PFSK-1 (cell line): ENCODE data around the gene MLXIPL.

Source experiments
- FOXP2 ChIP-seq: optimal IDR thresholded peaks from 2 replicates; pipeline ENCODE3; 2011; ENCODE audit warnings: borderline replicate concordance, control low read depth, inconsistent platforms; ENCODE audit not compliant: insufficient read depth; ENCODE audit errors: extremely low read length, extremely low read depth
- POLR2AphosphoS5 ChIP-seq: IDR thresholded peaks from 2 replicates; pipeline ENCODE4 v1.6.1; 2012; ENCODE audit warnings: low read depth, mild to moderate bottlenecking, control low read depth, low read length, moderate library complexity
- REST ChIP-seq, 2 experiments: IDR thresholded peaks; 2 replicates each; pipeline versions ENCODE4 v1.6.1 to v1.8.0; 2011 to 2012; ENCODE audit warnings: low read depth in 2 of 2, low read length in 2 of 2, control low read depth in 1 of 2, inconsistent platforms in 1 of 2, mild to moderate bottlenecking in 1 of 2, moderate library complexity in 1 of 2; ENCODE audit not compliant: insufficient read depth in 1 of 2
- SIN3A ChIP-seq: IDR thresholded peaks from 2 replicates; pipeline ENCODE4 v1.6.1; 2012; ENCODE audit warnings: mild to moderate bottlenecking, low read length, moderate library complexity, borderline replicate concordance; ENCODE audit not compliant: insufficient read depth
- TAF1 ChIP-seq: IDR thresholded peaks from 2 replicates; pipeline ENCODE4 v1.6.1; 2012; ENCODE audit warnings: low read length, control low read depth, borderline replicate concordance; ENCODE audit not compliant: insufficient read depth

MLXIPL gene

GRCh38 chr7:73578342-73579128, 45.8 kb downstream of the MLXIPL start, which contains the start of gene TBL2:
TSS of gene TBL2 (minus strand) at chr7:73578579. CDS start at chr7:73578549, 30 bp downstream.
- TF ChIP-seq POLR2AphosphoS5 = peak; percentile 97
- peak; percentile 97 for TF ChIP-seq TAF1
- TF ChIP-seq SIN3A = 0 out of 2 replicates have a peak, but pooled peaks have one; percentile 15
- peak; percentile 6 for TF ChIP-seq FOXP2
- peak in 1 of 2 experiments; percentile 69; a peak in 1 of 4 replicates for TF ChIP-seq REST (IDR thresholded peaks at IDR 0.05; ENCODE audit: insufficient read depth in 1 of 2, low read depth in 2 of 2, low read length in 2 of 2)

GRCh38 chr7:73577627-73578341, 46.5 kb downstream of the MLXIPL start:
- TF ChIP-seq FOXP2 = no peak
- no peak for TF ChIP-seq REST (IDR thresholded peaks at IDR 0.05; ENCODE audit: insufficient read depth in 1 of 2, low read depth in 2 of 2, low read length in 2 of 2)
- no peak for TF ChIP-seq POLR2AphosphoS5

- TF ChIP-seq FOXP2 (no peak), SIN3A (no peak), TAF1 (no peak), POLR2AphosphoS5 (no peak), REST (IDR thresholded peaks at IDR 0.05; ENCODE audit: insufficient read depth in 1 of 2, low read depth in 2 of 2, low read length in 2 of 2) (no peak)
These were observed 50.5 kb downstream of the MLXIPL start for GRCh38 chr7:73573791-73574190.

GRCh38 chr7:73573276-73573675, 51.0 kb downstream of the MLXIPL start:
- TF ChIP-seq REST (IDR thresholded peaks at IDR 0.05; ENCODE audit: insufficient read depth in 1 of 2, low read depth in 2 of 2, low read length in 2 of 2) (no peak), POLR2AphosphoS5 (0 out of 2 replicates have a peak, but pooled peaks have one; percentile 7), FOXP2 (no peak), SIN3A (no peak), TAF1 (no peak)
